ENCODE results near the gene PAPSS2.
A peak's percentile ranks its signal among the peaks of the same experiment; 100 is the strongest.

PAPSS2 gene

GRCh38 chr10:87672551-87672950 is 12.9 kb downstream of the PAPSS2 start:
- DNase-seq = no peak

DNA sequence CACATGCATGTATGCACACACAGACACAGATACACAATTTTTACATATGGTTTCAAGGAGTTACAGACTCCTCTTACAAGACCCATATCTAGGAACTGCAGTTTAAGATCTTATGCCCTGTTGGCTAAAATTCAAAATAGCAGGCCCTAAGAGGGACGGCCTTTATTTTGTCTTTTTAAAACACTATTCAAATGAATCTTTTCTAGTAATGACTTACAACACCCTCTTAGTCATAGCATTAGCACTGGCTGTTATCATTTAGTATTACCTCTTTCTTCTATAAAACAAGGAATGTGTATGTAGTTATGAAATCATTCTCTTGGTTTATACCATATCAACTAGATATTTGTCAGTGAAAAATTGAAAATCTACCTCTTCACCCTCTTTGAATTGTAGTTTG is 15.3 kb downstream of the PAPSS2 start:
- DNase-seq = peak; percentile 76

- DNase-seq = peak; percentile 72
These were observed 16.0 kb downstream of the PAPSS2 start for GRCh38 chr10:87675396-87676376.

GRCh38 chr10:87677595-87677994 is 17.9 kb downstream of the PAPSS2 start:
- DNase-seq = no peak

- DNase-seq = no peak
These were observed 18.6 kb downstream of the PAPSS2 start for GRCh38 chr10:87678302-87678701.

DNA sequence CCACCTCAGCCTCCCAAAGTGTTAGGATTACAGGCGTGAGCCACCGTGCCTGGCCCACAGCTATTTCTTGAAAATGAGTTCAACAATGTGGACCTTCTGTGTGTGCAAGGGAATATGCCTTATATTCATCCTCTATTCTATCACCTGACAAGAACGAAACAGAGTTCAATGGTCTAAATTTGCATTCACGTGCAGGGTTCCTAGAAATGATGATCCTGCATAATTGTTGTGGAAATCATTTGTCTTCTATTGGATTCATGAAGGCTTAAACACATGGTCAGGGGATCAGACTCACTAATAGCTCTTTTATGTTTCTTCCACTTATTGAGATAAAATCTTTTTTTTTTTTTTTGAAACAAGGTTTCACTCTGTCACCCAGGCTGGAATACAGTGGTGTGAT is 23.7 kb downstream of the PAPSS2 start:
- no peak for DNase-seq

DNA sequence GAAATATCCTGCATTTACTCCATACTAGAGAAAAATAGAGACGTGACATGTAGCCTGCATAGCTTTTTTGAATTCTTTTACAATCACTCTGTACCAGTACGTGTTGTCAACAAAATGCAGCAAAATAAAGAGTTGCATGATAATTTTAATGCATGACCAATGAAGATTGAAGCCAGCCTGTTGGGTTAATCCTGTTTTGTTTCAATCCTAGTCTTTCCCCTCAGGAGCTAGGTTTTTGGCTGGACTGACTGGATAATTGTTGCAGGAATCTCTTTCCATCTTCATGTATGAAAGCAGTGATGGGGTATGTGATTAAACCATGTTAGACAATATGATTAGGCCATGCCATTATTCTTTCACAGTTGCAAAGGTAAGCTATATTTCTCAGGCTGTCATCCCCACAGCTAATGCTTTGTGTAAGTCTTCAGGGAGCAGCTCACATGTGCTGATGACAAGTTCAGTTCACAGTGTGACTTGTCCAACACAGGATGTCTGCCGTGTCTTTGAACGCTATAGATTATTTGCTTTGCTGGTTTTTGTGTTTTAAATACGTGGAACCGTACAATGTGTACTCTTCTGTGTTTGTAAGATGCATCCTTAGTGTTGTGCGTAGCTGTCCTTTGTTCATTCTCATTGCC is 24.4 kb downstream of the PAPSS2 start:
- DNase-seq = no peak

DNA sequence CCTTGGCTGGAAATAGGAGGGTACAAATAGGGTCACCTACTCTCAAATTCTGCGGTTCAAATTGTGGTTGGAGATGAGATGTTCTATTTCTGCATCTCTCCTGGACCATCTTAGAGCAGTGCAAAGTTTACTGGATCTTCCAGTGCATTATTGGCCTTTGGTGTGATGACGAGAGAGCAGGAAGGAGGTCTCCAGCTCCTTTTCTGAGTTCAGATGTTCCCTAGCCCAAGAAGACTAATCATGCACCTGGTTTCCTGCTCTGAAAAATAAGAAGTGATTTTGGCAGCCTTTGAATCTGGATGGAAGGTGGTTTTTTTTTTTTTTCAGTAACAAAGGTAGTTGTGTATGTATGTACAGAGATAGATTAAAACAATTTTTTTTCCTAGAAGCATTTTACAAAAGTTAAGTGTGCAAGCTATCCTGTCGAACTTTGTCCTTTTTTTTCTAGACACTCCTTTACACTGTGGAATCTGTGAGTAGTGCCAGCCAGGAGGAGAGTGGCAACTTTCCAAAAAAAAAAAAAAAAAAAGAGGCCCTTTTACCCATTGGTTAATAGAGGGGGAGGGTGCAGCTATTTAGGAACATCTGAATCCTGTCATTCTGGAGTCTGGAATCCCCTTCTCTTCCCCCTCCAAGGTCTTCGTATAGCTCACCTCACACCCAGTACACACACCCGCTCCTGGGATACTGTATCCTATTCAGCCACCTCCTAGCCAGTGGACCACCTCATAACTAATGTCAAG is 26.3 kb downstream of the PAPSS2 start:
- no peak for DNase-seq

DNA sequence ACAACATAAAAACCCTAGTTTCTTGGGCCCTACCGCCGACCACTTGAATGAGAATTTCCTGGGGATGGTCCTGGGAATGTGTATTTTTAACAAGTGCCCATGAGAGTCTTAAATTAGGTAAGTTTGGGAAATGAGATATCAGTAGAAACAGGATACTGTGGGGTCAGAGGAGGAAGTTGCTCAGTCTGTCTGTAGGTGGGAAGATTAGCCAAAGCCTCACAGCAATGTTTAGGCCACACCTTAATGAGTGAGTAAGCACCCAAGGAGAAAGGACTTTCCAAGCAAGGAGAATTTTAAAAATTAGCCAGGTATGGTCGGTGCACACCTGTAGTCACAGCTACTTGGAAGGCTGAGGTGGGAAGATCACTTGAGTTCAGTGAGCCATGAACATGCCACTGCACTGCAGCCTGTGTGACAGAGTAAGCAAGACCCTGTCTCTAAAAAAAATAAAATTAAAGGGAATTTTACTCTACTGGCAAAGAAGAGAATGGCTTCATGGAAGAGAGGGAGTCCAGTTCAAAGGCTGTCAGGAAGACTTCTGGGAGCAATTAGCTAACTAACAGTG is 31.9 kb downstream of the PAPSS2 start:
- DNase-seq = no peak

- DNase-seq = no peak
These were observed 33.3 kb downstream of the PAPSS2 start for GRCh38 chr10:87692956-87693484.

- DNase-seq = peak; percentile 59
These were observed 34.5 kb downstream of the PAPSS2 start for GRCh38 chr10:87694011-87694794.

DNA sequence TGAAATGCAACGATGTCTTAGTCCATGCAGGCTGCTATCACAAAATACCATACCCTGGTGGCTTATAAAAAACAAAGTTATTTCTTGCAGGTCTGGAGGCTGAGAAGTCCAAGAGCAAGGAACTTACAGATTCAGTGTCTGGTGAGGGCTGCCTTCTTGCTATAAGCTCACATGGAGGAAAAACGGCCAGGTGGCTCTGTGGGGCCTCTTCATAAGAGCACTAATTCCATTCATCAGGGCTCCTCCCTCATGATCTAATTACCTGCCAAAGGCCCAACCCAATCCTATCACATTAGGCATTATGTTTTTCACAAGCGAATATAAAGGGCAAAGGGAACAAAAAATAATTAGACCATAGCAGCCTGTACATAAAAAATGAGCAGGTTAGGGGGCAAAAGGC is 35.4 kb downstream of the PAPSS2 start:
- DNase-seq = no peak

- DNase-seq = no peak
These were observed 37.5 kb downstream of the PAPSS2 start for GRCh38 chr10:87696922-87697745.

- DNase-seq = peak; percentile 78
These were observed 40.5 kb downstream of the PAPSS2 start for GRCh38 chr10:87700031-87700796.

GRCh38 chr10:87702260-87702972 is 42.7 kb downstream of the PAPSS2 start:
- DNase-seq = no peak

DNA sequence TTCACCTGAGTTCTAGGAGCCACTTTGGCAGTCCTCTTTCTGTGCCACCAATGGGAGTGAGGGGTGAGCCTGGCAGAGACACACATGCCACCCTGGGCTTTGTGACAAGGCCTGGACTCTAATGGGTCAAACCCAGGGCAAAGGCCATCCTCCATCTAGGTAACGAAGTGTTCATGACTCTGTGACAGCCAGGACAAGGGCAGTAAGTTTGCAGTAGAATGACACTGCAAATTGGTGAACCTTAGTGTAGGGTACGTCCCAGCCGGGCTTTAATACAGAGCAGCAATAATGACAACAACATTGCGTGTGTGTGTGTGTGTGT is 43.3 kb downstream of the PAPSS2 start:
- DNase-seq = no peak

DNA sequence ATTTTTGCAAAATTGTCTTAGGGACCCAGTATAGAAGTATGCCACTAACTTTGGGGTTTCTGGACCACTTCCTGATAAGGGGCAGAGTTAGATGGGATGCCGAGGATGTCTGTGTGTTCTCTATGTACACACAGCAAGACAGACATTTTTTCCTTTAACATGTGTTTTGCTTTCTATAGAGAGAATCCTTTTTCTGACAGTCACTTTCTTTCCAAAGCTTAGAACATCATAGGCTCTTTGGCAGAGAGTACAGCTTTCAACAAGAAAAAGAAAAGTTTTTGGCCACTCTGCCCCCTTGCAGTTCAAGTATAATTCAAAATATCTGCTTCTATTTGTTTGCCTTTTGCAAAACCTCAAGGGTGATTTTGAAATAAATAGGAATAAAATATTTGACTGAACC is 44.1 kb downstream of the PAPSS2 start:
- DNase-seq = no peak

DNA sequence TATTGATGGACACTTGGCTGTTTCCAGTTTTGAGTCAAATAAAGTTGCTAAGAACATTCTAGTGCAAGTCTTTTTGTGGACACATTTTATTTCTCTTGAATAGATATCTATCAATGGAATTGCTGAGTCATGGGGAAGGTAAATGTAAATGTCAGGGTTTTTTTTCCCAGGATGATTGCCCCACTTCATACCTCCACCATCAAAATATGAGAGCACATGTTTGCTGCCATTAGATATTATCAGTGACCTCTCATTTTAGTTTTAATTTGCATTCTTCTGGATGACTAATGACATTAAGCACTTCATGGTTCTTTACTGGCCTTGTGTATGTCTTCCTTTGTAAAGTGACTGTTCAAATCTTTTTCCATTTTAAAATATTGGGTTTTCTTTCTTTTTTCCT is 45.7 kb downstream of the PAPSS2 start:
- peak; percentile 8 for DNase-seq

GRCh38 chr10:87706731-87707130 is 47.1 kb downstream of the PAPSS2 start:
- no peak for DNase-seq

GRCh38 chr10:87707254-87707653 is 47.6 kb downstream of the PAPSS2 start:
- DNase-seq = no peak

Data from HCEC 1CT (cell line).